Nephron (organoid): Measurements from ENCODE around the gene SPPL2B.
A peak's percentile ranks its signal among the peaks of the same experiment; 100 is the strongest.

Source experiments
- H3K27ac Mint-ChIP-seq, 3 experiments: 2 replicates each; pipeline ENCODE4 v1.8.0; 2020; ENCODE audit warnings: mixed read lengths in 3 of 3, mild to moderate bottlenecking in 2 of 3, moderate library complexity in 1 of 3
- H3K27me3 Mint-ChIP-seq: 2 replicates; pipeline ENCODE4 v1.8.0; 2021; ENCODE audit warnings: low read depth, mild to moderate bottlenecking, moderate library complexity, mixed read lengths
- H3K36me3 Mint-ChIP-seq: 2 replicates; pipeline ENCODE4 v1.8.0; 2020; ENCODE audit warnings: low read depth, mixed read lengths
- H3K4me1 Mint-ChIP-seq: 2 replicates; pipeline ENCODE4 v1.8.0; 2020; ENCODE audit warnings: mixed read lengths
- H3K4me3 Mint-ChIP-seq, 3 experiments: 2 replicates each; pipeline ENCODE4 v1.8.0; 2020; ENCODE audit warnings: mild to moderate bottlenecking in 3 of 3, mixed read lengths in 3 of 3, moderate library complexity in 2 of 3
- H3K9me3 Mint-ChIP-seq: 2 replicates; pipeline ENCODE4 v1.8.0; 2020; ENCODE audit warnings: mixed read lengths
- TF ChIP-seq, protein P1 (sequence below), 3 experiments: fragments of 200-600 bp; sonication (generic); IDR thresholded peaks; one replicate each; pipeline ENCODE4 v1.5.0; 2021; ENCODE audit warnings: antibody characterized with exemption in 3 of 3; ENCODE audit not compliant: unreplicated experiment in 3 of 3

Gene SPPL2B

GRCh38 chr19:2380567-2380966 is 52.1 kb downstream of the SPPL2B start:
- H3K27ac Mint-ChIP-seq = peak overlapping the region in 2 of 3 experiments; percentile 21 to 78

DNA sequence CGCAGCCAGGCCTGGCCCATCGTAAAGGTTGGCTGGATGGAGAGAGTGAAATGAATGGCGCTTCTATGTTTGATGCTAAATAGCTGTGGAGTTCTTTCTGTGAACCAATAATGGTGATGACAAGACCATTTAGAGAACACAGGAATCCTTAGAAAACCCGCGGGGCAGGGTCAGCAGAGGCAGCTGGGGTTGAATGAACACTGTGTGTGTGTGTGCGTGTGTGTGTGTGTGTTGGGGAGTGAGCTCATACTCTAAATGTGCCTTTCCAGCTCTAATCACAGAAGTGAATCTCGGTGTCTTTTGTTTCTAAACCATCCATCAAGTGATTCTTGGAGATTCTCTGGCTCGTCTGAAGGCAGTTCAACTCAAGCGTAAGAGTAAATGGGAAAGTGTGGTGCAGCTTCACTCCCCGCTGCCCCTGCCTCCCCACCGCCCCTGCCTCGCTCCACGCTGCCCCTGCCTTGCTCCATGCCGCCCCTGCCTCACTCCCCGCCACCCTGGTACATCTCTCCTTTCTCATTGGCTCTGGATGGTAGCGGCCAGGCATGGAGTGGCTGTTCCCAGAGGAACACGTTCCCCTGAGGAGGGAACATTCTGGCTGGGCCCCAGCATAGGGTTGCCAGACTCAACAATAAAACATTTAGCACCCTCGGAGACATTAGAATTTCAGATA is 52.8 kb downstream of the SPPL2B start:
- Mint-ChIP-seq H3K27ac (peak overlapping the region in 2 of 3 experiments; percentile 21 to 78), H3K36me3 (no peaks in the 10 kb centered on the region), H3K4me1 (peaks cover 20% of the 10 kb centered on the region), H3K27me3 (peaks cover 19% of the 10 kb centered on the region), H3K9me3 (peaks cover 14% of the 10 kb centered on the region), H3K4me3 (no peak overlapping the region)
- TF ChIP-seq, protein P1, sequence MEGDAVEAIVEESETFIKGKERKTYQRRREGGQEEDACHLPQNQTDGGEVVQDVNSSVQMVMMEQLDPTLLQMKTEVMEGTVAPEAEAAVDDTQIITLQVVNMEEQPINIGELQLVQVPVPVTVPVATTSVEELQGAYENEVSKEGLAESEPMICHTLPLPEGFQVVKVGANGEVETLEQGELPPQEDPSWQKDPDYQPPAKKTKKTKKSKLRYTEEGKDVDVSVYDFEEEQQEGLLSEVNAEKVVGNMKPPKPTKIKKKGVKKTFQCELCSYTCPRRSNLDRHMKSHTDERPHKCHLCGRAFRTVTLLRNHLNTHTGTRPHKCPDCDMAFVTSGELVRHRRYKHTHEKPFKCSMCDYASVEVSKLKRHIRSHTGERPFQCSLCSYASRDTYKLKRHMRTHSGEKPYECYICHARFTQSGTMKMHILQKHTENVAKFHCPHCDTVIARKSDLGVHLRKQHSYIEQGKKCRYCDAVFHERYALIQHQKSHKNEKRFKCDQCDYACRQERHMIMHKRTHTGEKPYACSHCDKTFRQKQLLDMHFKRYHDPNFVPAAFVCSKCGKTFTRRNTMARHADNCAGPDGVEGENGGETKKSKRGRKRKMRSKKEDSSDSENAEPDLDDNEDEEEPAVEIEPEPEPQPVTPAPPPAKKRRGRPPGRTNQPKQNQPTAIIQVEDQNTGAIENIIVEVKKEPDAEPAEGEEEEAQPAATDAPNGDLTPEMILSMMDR (IDR thresholded peaks at IDR 0.05; ENCODE audit: unreplicated experiment in 3 of 3) = no peak

More at GRCh38 chr19:2380567-2380966, 52.1 kb downstream of the SPPL2B start:
- H3K4me1 Mint-ChIP-seq = peaks cover 20% of the 10 kb centered on the region
- no peaks in the 10 kb centered on the region for H3K36me3 Mint-ChIP-seq
- H3K9me3 Mint-ChIP-seq = peaks cover 14% of the 10 kb centered on the region
- peaks cover 19% of the 10 kb centered on the region for H3K27me3 Mint-ChIP-seq
- TF ChIP-seq, protein P1 (IDR thresholded peaks at IDR 0.05; ENCODE audit: unreplicated experiment in 3 of 3) = no peak
- H3K4me3 Mint-ChIP-seq = no peak overlapping the region

DNA sequence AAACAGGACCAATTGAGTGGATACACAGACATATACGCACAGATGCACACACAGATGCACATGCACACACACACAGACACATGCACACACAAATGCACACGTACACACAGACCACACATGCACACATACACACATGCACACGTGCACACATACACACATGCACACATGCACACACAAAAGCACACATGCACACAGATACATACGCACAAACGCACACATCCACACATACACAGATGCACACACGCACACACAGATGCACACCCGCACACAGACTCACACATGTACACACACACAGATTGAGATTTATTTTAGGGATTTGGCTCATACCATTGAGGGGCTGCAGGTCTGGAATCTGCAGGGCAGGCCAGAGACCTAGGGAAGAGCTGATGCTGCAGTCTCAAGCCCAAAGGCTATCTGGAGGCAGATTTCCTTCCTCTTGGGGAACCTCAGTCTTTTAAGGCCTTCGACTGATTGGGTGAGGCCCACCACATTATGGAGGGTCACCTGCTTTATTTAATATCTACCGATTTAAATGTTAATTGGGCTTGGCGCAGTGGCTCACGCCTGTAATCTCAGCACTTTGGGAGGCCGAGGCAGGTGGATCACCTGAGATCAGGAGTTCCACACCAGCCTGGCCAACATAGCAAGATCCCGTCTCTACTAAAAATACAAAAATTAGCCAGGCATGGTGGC is 54.2 kb downstream of the SPPL2B start:
- Mint-ChIP-seq H3K27me3 (peaks cover 18% of the 10 kb centered on the region), H3K9me3 (peaks cover 14% of the 10 kb centered on the region), H3K36me3 (no peaks in the 10 kb centered on the region), H3K4me1 (peaks cover 14% of the 10 kb centered on the region), H3K4me3 (peak overlapping the region in 1 of 3 experiments; percentile 16), H3K27ac (peak overlapping the region in 1 of 3 experiments; percentile 70)
- TF ChIP-seq, protein P1 (IDR thresholded peaks at IDR 0.05; ENCODE audit: unreplicated experiment in 3 of 3) = no peak

- H3K4me1 Mint-ChIP-seq = peaks cover 14% of the 10 kb centered on the region
- TF ChIP-seq, protein P1 (IDR thresholded peaks at IDR 0.05; ENCODE audit: unreplicated experiment in 3 of 3) = no peak
- peaks cover 30% of the 10 kb centered on the region for H3K27me3 Mint-ChIP-seq
- H3K9me3 Mint-ChIP-seq = peaks cover 6% of the 10 kb centered on the region
- H3K36me3 Mint-ChIP-seq = no peaks in the 10 kb centered on the region
- H3K4me3 Mint-ChIP-seq = no peak overlapping the region
- peak overlapping the region in 1 of 3 experiments; percentile 72 for H3K27ac Mint-ChIP-seq
Measured at GRCh38 chr19:2385053-2385721, 56.7 kb downstream of the SPPL2B start.

DNA sequence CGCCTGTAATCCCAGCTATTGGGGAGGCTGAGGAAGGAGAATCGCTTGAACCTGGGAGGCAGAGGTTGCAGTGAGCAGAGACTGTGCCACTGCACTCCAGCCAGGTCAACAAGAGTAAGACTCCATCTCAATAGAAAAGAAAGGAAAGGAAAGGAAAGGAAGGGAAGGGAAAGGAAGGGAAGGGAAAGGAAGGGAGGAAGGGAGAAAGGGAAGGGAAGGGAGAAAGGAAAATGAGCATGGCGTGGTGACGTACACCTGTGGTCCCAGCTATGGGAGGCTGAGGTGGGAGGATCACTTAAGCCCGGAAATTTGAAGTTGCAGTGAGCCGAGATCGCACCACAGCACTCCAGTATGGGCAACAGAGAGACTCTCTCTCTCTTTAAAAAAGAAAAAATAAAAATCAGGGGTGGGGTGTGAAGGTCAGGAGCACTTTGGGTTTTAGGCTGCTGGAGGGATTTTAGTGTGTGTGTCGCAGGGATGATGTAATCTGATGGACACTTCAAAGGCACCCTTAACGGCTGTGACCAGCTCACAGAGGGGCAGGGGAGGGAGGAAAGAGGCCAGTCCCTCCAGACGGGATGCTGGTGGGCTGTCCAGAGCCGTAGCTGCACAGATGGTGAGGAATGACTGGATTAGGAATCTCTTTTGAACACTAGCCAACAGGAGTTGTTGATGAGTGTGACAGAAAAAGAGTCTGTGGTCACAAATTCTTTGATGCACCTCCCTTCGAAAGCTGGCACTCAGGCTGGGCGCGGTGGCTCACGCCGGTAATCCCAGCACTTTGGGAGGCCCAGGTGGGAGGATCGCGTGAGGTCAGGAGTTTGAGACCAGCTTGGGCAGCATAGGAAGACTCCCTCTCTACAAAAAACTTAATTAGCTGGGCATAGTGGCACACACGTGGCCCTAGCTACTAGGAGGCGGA is 59.1 kb downstream of the SPPL2B start:
- Mint-ChIP-seq H3K4me3 (no peak overlapping the region), H3K36me3 (no peaks in the 10 kb centered on the region), H3K27ac (no peak overlapping the region), H3K4me1 (peaks cover 5% of the 10 kb centered on the region), H3K9me3 (no peaks in the 10 kb centered on the region), H3K27me3 (peaks cover 29% of the 10 kb centered on the region)
- TF ChIP-seq, protein P1 (IDR thresholded peaks at IDR 0.05; ENCODE audit: unreplicated experiment in 3 of 3) = no peak
